GM19463 (cell line): ENCODE data around the gene HAUS3.
A peak's percentile ranks its signal among the peaks of the same experiment; 100 is the strongest.

Source experiments
- ATAC-seq: cut with Tn5 transposase; IDR thresholded peaks from one replicate; pipeline ENCODE4 v1.9.1; 2021; ENCODE audit warnings: mild to moderate bottlenecking, moderate library complexity; ENCODE audit not compliant: unreplicated experiment

Gene HAUS3

GRCh38 chr4:2241410-2242353, at the start of gene HAUS3, which contains the start of gene POLN:
HAUS3 (minus strand) TSS chr4:2242121; CDS start chr4:2240946, 1,175 bp downstream.
POLN (minus strand) TSS chr4:2242121; CDS start chr4:2229231, 12,890 bp downstream.
- peak; percentile 89 for ATAC-seq

- ATAC-seq: no peak
Observed at GRCh38 chr4:2290974-2291704, 49.2 kb upstream of the HAUS3 start.

- no peak for ATAC-seq
Observed at GRCh38 chr4:2290488-2290887, 48.6 kb upstream of the HAUS3 start.

- no peak for ATAC-seq
Observed at GRCh38 chr4:2289955-2290333, 48.0 kb upstream of the HAUS3 start.

- no peak for ATAC-seq
Observed at GRCh38 chr4:2289311-2289954, 47.5 kb upstream of the HAUS3 start.

- no peak for ATAC-seq
Observed at GRCh38 chr4:2288051-2288541, 46.2 kb upstream of the HAUS3 start.

GRCh38 chr4:2287594-2287915, 45.6 kb upstream of the HAUS3 start:
- no peak for ATAC-seq

- ATAC-seq: no peak
Observed at GRCh38 chr4:2286904-2287593, 45.1 kb upstream of the HAUS3 start.

GRCh38 chr4:2285613-2286381, 43.9 kb upstream of the HAUS3 start:
- ATAC-seq: no peak

- ATAC-seq: no peak
Observed at GRCh38 chr4:2284934-2285612, 43.2 kb upstream of the HAUS3 start.

GRCh38 chr4:2284161-2284933, 42.4 kb upstream of the HAUS3 start:
- no peak for ATAC-seq

- no peak for ATAC-seq
Observed at GRCh38 chr4:2283199-2283711, 41.3 kb upstream of the HAUS3 start.

GRCh38 chr4:2281575-2282343, 39.8 kb upstream of the HAUS3 start:
- peak; percentile 91 for ATAC-seq

GRCh38 chr4:2280531-2281300, 38.8 kb upstream of the HAUS3 start:
- no peak for ATAC-seq

- no peak for ATAC-seq
Observed at GRCh38 chr4:2277956-2278355, 36.0 kb upstream of the HAUS3 start.

GRCh38 chr4:2276581-2277325, 34.8 kb upstream of the HAUS3 start:
- no peak for ATAC-seq
